Body of pancreas (tissue), 4 donors: ENCODE data around the gene LIN9.

Experiments used
- CTCF ChIP-seq, 7 experiments: fragments of 450-650 bp in 4 of 7; fragments of 200-600 bp in 3 of 7; sonication (generic) in 3 of 7; IDR thresholded peaks; one replicate each; pipeline ENCODE4 v1.5.1; 2016 to 2019; ENCODE audit warnings: antibody characterized with exemption in 7 of 7
- POLR2A ChIP-seq, 3 donors: fragments of 450-650 bp; IDR thresholded peaks; one replicate each; pipeline ENCODE4 v1.6.1; 2016; ENCODE audit warnings: antibody characterized with exemption in 3 of 3, mild to moderate bottlenecking in 2 of 3

DNA sequence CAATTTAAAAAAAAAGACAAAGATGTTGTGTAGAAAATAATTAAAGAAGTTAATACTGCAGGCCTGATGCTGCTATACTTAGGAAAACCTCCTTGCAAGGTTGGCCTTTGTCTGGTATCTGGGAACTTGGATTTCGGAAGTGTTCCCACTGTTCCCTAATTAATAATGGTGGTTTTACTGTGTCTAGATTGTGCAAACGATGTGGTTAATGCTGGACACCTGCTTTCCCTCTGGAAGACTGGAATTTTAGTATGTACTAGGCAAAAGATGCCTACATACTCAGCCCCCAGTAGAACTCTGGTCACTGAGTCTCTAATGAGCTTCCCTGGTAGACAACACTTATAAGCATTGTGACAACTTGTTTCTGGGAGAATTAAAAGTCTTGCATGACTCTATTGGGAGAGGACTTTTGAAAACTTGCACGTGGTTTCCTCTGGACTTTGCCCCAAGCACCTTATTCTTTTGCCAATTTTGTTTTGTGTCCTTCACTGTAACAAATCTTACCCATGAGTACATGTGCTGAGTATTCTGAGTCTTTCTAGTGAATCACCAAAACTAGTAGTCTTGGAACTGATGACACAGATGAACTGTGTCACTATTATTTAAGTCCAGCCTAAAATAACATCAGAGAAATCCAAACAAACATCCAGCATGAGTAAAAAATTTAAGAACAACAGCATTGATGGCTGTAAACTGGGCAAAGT lies 40.4 kb downstream of the LIN9 start:
- TF ChIP-seq CTCF (IDR thresholded peaks at IDR 0.05) (no peak), POLR2A (IDR thresholded peaks at IDR 0.05) (no peak)
